WERI-Rb-1 (cell line): ENCODE data around the gene INTS12.

Experiments
- DNase-seq: peaks from one replicate; pipeline ENCODE4 v3.0.0-alpha.2; 2020
- H3K27ac ChIP-seq: fragments of 250-450 bp; sonication (Bioruptor Pico); 2 replicates; pipeline ENCODE4 v1.5.1; 2020; ENCODE audit warnings: mild to moderate bottlenecking, moderate library complexity
- H3K27me3 ChIP-seq: fragments of 250-450 bp; sonication (Bioruptor Pico); 2 replicates; pipeline ENCODE4 v1.5.1; 2021; ENCODE audit warnings: mild to moderate bottlenecking, low read depth, moderate library complexity; ENCODE audit not compliant: insufficient read depth, severe bottlenecking
- H3K36me3 ChIP-seq: fragments of 250-450 bp; sonication (Bioruptor Pico); 2 replicates; pipeline ENCODE4 v1.5.1; 2020; ENCODE audit warnings: mild to moderate bottlenecking, moderate library complexity
- H3K4me3 ChIP-seq: 2 replicates; pipeline ENCODE4 v1.5.1; 2011; ENCODE audit warnings: low read depth, mild to moderate bottlenecking, control low read depth, low read length
- H3K9me3 ChIP-seq: fragments of 250-450 bp; sonication (Bioruptor Pico); 2 replicates; pipeline ENCODE4 v1.5.1; 2021; ENCODE audit warnings: mild to moderate bottlenecking, moderate library complexity; ENCODE audit not compliant: severe bottlenecking
- TF ChIP-seq, protein P1 (sequence below): IDR thresholded peaks from 2 replicates; pipeline ENCODE4 v1.5.1; 2011; ENCODE audit warnings: low read depth, mild to moderate bottlenecking, control low read depth, inconsistent platforms, low read length

The INTS12 gene

DNA sequence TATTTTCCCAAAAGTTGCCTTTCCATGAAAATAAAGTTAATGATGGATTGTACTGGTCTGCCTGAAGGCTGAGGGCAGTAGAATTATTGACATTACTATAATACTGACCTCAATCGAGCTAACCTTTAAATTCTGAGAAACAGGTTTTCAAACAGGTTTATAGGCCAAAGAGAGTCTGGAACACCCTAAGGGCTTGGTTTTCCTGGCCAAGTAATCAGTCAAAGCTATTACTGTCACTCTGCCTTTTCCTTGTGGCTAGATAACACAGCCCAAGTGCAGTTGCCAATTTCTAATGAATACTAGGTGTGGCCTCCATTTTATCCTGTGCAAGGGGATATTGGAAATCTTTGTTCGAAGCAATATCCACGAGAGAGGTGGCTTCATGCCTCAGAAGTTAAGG is 75.2 kb downstream of the INTS12 start:
- Histone ChIP-seq H3K9me3 (no peaks in the 10 kb centered on the region), H3K27me3 (no peaks in the 10 kb centered on the region), H3K4me3 (no peak overlapping the region), H3K36me3 (no peaks in the 10 kb centered on the region), H3K27ac (no peak overlapping the region)
- TF ChIP-seq, protein P1, sequence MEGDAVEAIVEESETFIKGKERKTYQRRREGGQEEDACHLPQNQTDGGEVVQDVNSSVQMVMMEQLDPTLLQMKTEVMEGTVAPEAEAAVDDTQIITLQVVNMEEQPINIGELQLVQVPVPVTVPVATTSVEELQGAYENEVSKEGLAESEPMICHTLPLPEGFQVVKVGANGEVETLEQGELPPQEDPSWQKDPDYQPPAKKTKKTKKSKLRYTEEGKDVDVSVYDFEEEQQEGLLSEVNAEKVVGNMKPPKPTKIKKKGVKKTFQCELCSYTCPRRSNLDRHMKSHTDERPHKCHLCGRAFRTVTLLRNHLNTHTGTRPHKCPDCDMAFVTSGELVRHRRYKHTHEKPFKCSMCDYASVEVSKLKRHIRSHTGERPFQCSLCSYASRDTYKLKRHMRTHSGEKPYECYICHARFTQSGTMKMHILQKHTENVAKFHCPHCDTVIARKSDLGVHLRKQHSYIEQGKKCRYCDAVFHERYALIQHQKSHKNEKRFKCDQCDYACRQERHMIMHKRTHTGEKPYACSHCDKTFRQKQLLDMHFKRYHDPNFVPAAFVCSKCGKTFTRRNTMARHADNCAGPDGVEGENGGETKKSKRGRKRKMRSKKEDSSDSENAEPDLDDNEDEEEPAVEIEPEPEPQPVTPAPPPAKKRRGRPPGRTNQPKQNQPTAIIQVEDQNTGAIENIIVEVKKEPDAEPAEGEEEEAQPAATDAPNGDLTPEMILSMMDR, result no peak
- no peak for DNase-seq
